Ishikawa (cell line): ENCODE measurements around the gene THRB.

Experiments
- CEBPB ChIP-seq: IDR thresholded peaks from 2 replicates; pipeline ENCODE4 v1.6.1; 2012
- EGR1 ChIP-seq: IDR thresholded peaks from 2 replicates; pipeline ENCODE4 v1.6.1; 2012
- TAF1 ChIP-seq: IDR thresholded peaks from 2 replicates; pipeline ENCODE4 v1.6.1; 2012; ENCODE audit warnings: low read depth, mild to moderate bottlenecking
- TF ChIP-seq, protein P1 (sequence below): IDR thresholded peaks from 2 replicates; pipeline ENCODE4 v1.6.1; 2012
- TF ChIP-seq, protein P2 (sequence below): IDR thresholded peaks from 2 replicates; pipeline ENCODE4 v1.6.1; 2012; ENCODE audit warnings: low read depth, mild to moderate bottlenecking

DNA sequence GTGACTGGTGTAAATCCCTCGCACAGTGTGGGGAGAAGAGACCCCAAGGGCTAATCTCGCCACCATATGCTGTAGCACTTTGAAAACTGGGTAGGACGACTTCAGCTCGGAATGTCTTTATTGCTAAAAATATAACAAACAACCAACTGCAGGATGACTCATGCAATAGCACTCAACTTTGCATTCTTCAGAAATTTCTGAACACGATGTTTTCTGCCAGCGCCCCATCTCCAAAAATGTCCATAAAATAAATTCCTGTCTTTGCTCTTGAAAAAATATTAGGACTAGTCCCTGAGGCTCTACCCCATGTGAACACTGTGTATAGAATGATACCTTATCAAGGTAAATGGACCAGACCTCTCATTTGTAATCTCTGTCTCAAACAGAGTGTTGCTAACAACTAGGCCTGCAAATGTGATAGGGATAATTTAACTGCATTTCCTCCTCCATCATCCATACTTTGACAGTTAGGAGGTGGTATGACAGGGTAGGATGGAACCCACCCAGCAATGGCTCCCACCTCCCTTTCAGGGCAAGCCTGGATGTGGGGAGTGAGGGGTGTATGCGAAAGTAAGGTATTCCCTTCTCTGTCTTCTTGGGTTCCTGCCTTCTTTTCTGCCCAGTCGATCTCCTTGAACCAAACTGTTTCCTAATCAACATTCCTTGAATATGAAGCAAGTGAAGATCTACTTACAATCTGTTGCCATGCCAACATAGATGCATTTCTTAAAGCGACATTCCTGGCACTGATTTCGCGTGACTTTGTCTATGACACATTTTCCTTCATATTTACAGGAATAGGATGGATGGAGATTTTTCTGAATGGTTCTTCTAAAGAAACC lies 348.4 kb downstream of the THRB start:
- TF ChIP-seq TAF1 (no peak), EGR1 (no peak), CEBPB (no peak)
- TF ChIP-seq, protein P1, sequence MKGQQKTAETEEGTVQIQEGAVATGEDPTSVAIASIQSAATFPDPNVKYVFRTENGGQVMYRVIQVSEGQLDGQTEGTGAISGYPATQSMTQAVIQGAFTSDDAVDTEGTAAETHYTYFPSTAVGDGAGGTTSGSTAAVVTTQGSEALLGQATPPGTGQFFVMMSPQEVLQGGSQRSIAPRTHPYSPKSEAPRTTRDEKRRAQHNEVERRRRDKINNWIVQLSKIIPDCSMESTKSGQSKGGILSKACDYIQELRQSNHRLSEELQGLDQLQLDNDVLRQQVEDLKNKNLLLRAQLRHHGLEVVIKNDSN = no peak
- TF ChIP-seq, protein P2, sequence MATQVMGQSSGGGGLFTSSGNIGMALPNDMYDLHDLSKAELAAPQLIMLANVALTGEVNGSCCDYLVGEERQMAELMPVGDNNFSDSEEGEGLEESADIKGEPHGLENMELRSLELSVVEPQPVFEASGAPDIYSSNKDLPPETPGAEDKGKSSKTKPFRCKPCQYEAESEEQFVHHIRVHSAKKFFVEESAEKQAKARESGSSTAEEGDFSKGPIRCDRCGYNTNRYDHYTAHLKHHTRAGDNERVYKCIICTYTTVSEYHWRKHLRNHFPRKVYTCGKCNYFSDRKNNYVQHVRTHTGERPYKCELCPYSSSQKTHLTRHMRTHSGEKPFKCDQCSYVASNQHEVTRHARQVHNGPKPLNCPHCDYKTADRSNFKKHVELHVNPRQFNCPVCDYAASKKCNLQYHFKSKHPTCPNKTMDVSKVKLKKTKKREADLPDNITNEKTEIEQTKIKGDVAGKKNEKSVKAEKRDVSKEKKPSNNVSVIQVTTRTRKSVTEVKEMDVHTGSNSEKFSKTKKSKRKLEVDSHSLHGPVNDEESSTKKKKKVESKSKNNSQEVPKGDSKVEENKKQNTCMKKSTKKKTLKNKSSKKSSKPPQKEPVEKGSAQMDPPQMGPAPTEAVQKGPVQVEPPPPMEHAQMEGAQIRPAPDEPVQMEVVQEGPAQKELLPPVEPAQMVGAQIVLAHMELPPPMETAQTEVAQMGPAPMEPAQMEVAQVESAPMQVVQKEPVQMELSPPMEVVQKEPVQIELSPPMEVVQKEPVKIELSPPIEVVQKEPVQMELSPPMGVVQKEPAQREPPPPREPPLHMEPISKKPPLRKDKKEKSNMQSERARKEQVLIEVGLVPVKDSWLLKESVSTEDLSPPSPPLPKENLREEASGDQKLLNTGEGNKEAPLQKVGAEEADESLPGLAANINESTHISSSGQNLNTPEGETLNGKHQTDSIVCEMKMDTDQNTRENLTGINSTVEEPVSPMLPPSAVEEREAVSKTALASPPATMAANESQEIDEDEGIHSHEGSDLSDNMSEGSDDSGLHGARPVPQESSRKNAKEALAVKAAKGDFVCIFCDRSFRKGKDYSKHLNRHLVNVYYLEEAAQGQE = no peak
